ENCODE results near the gene MOCS2.

MOCS2 gene

GRCh38 chr5:53099546-53099945 is 10.0 kb downstream of the MOCS2 start:
- H3K4me3 ChIP-seq: no peak overlapping the region
- no peak overlapping the region for H3K27ac ChIP-seq

- Histone ChIP-seq H3K27ac (no peak overlapping the region), H3K4me3 (no peak overlapping the region)
Observed at GRCh38 chr5:53095931-53096525, 13.5 kb downstream of the MOCS2 start.

- Histone ChIP-seq H3K4me3 (no peak overlapping the region), H3K27ac (no peak overlapping the region)
Observed at GRCh38 chr5:53095217-53095616, 14.3 kb downstream of the MOCS2 start.

- peak overlapping the region in 1 of 21 experiments; percentile 22 for H3K27ac ChIP-seq
- no peak overlapping the region for H3K4me3 ChIP-seq
Observed at GRCh38 chr5:53092242-53092641, 17.3 kb downstream of the MOCS2 start.

GRCh38 chr5:53091289-53091688 is 18.3 kb downstream of the MOCS2 start:
- Histone ChIP-seq H3K4me3 (no peak overlapping the region), H3K27ac (no peak overlapping the region)

GRCh38 chr5:53090229-53090628 is 19.3 kb downstream of the MOCS2 start:
- Histone ChIP-seq H3K4me3 (no peak overlapping the region), H3K27ac (no peak overlapping the region)

- no peak overlapping the region for H3K27ac ChIP-seq
- H3K4me3 ChIP-seq: no peak overlapping the region
Observed at GRCh38 chr5:53089481-53089991, 20.0 kb downstream of the MOCS2 start.

- Histone ChIP-seq H3K27ac (no peak overlapping the region), H3K4me3 (no peak overlapping the region)
Observed at GRCh38 chr5:53087621-53088121, 21.9 kb downstream of the MOCS2 start.

- H3K27ac ChIP-seq: no peak overlapping the region
Observed at GRCh38 chr5:53087171-53087570, 22.4 kb downstream of the MOCS2 start.

GRCh38 chr5:53084546-53085255 is 24.9 kb downstream of the MOCS2 start:
- Histone ChIP-seq H3K4me3 (no peak overlapping the region), H3K27ac (no peak overlapping the region)

More at GRCh38 chr5:53087171-53087570, 22.4 kb downstream of the MOCS2 start:
- H3K4me3 ChIP-seq: no peak overlapping the region

GRCh38 chr5:53083927-53084326 is 25.6 kb downstream of the MOCS2 start:
- Histone ChIP-seq H3K4me3 (no peak overlapping the region), H3K27ac (no peak overlapping the region)

GRCh38 chr5:53080271-53080670 is 29.3 kb downstream of the MOCS2 start:
- Histone ChIP-seq H3K27ac (no peak overlapping the region), H3K4me3 (no peak overlapping the region)

- Histone ChIP-seq H3K27ac (no peak overlapping the region), H3K4me3 (no peak overlapping the region)
Observed at GRCh38 chr5:53076014-53076583, 33.5 kb downstream of the MOCS2 start.

- H3K27ac ChIP-seq: no peak overlapping the region
- H3K4me3 ChIP-seq: no peak overlapping the region
Observed at GRCh38 chr5:53073348-53073747, 36.2 kb downstream of the MOCS2 start.

- H3K4me3 ChIP-seq: no peak overlapping the region
- H3K27ac ChIP-seq: peak overlapping the region in 11 of 21 experiments; percentile 4 to 83 (median 37)
Observed at GRCh38 chr5:53071738-53072137, 37.8 kb downstream of the MOCS2 start.

GRCh38 chr5:53071298-53071697 is 38.3 kb downstream of the MOCS2 start:
- Histone ChIP-seq H3K27ac (peak overlapping the region in 12 of 21 experiments; percentile 4 to 83 (median 42)), H3K4me3 (no peak overlapping the region)

GRCh38 chr5:53069626-53070025 is 39.9 kb downstream of the MOCS2 start:
- Histone ChIP-seq H3K4me3 (no peak overlapping the region), H3K27ac (no peak overlapping the region)

GRCh38 chr5:53068291-53068836 is 41.2 kb downstream of the MOCS2 start:
- no peak overlapping the region for H3K4me3 ChIP-seq
- peak overlapping the region in 1 of 21 experiments; percentile 23 for H3K27ac ChIP-seq

GRCh38 chr5:53067641-53068040 is 41.9 kb downstream of the MOCS2 start:
- no peak overlapping the region for H3K27ac ChIP-seq
- no peak overlapping the region for H3K4me3 ChIP-seq

GRCh38 chr5:53066088-53066487 is 43.5 kb downstream of the MOCS2 start:
- H3K4me3 ChIP-seq: no peak overlapping the region
- no peak overlapping the region for H3K27ac ChIP-seq

GRCh38 chr5:53063791-53064190 is 45.8 kb downstream of the MOCS2 start:
- Histone ChIP-seq H3K27ac (no peak overlapping the region), H3K4me3 (no peak overlapping the region)
